ENCODE results near the gene LCE6A.

The LCE6A gene

GRCh38 chr1:152855661-152856060 lies 13.0 kb downstream of the LCE6A start:
- Histone ChIP-seq H3K4me3 (replicated peaks; ENCODE audit: low read depth, low read length) (no peak overlapping the region), H3K36me3 (ENCODE audit: control insufficient read depth, insufficient read depth, low read length) (no peaks in the 10 kb centered on the region), H3K27me3 (replicated peaks; ENCODE audit: control insufficient read depth, insufficient read depth, low read length) (no peaks in the 10 kb centered on the region; the same call in none of the 2 replicates)
- DNase-seq (ENCODE audit: extremely low read depth, insufficient read length) = no peak
- TF ChIP-seq CTCF (IDR thresholded peaks at IDR 0.05; ENCODE audit: insufficient read depth, low read length, poor library complexity, severe bottlenecking) = no peak

- Histone ChIP-seq H3K27me3 (replicated peaks; ENCODE audit: control insufficient read depth, insufficient read depth, low read length) (no peaks in the 10 kb centered on the region; the same call in none of the 2 replicates), H3K36me3 (ENCODE audit: control insufficient read depth, insufficient read depth, low read length) (no peaks in the 10 kb centered on the region), H3K4me3 (replicated peaks; ENCODE audit: low read depth, low read length) (no peak overlapping the region)
- no peak for DNase-seq (ENCODE audit: extremely low read depth, insufficient read length)
- no peak for TF ChIP-seq CTCF (IDR thresholded peaks at IDR 0.05; ENCODE audit: insufficient read depth, low read length, poor library complexity, severe bottlenecking)
Observed at GRCh38 chr1:152858062-152858461, 15.4 kb downstream of the LCE6A start.

GRCh38 chr1:152859696-152860095 lies 17.0 kb downstream of the LCE6A start, which contains the start of gene LCE7A:
LCE7A (plus strand) TSS chr1:152859996; CDS start chr1:152860698, 702 bp downstream.
- no peaks in the 10 kb centered on the region; the same call in none of the 2 replicates for H3K27me3 ChIP-seq (replicated peaks; ENCODE audit: control insufficient read depth, insufficient read depth, low read length)
- no peaks in the 10 kb centered on the region for H3K36me3 ChIP-seq (ENCODE audit: control insufficient read depth, insufficient read depth, low read length)
- DNase-seq (ENCODE audit: extremely low read depth, insufficient read length) = no peak
- no peak for TF ChIP-seq CTCF (IDR thresholded peaks at IDR 0.05; ENCODE audit: insufficient read depth, low read length, poor library complexity, severe bottlenecking)
- H3K4me3 ChIP-seq (replicated peaks; ENCODE audit: low read depth, low read length) = no peak within 1 kb of the TSS

GRCh38 chr1:152860129-152860528 lies 17.5 kb downstream of the LCE6A start:
- no peaks in the 10 kb centered on the region; the same call in none of the 2 replicates for H3K27me3 ChIP-seq (replicated peaks; ENCODE audit: control insufficient read depth, insufficient read depth, low read length)
- no peak overlapping the region for H3K4me3 ChIP-seq (replicated peaks; ENCODE audit: low read depth, low read length)
- no peaks in the 10 kb centered on the region for H3K36me3 ChIP-seq (ENCODE audit: control insufficient read depth, insufficient read depth, low read length)
- DNase-seq (ENCODE audit: extremely low read depth, insufficient read length) = no peak
- no peak for TF ChIP-seq CTCF (IDR thresholded peaks at IDR 0.05; ENCODE audit: insufficient read depth, low read length, poor library complexity, severe bottlenecking)

GRCh38 chr1:152861374-152861773 lies 18.7 kb downstream of the LCE6A start:
- H3K36me3 ChIP-seq (ENCODE audit: control insufficient read depth, insufficient read depth, low read length) = no peaks in the 10 kb centered on the region
- no peak for TF ChIP-seq CTCF (IDR thresholded peaks at IDR 0.05; ENCODE audit: insufficient read depth, low read length, poor library complexity, severe bottlenecking)
- no peak overlapping the region for H3K4me3 ChIP-seq (replicated peaks; ENCODE audit: low read depth, low read length)
- no peak for DNase-seq (ENCODE audit: extremely low read depth, insufficient read length)
- no peaks in the 10 kb centered on the region; the same call in 1 of the 2 replicates for H3K27me3 ChIP-seq (replicated peaks; ENCODE audit: control insufficient read depth, insufficient read depth, low read length)

- Histone ChIP-seq H3K36me3 (ENCODE audit: control insufficient read depth, insufficient read depth, low read length) (no peaks in the 10 kb centered on the region), H3K27me3 (replicated peaks; ENCODE audit: control insufficient read depth, insufficient read depth, low read length) (no peaks in the 10 kb centered on the region; the same call in 1 of the 2 replicates), H3K4me3 (replicated peaks; ENCODE audit: low read depth, low read length) (no peak overlapping the region)
- DNase-seq (ENCODE audit: extremely low read depth, insufficient read length) = no peak
- no peak for TF ChIP-seq CTCF (IDR thresholded peaks at IDR 0.05; ENCODE audit: insufficient read depth, low read length, poor library complexity, severe bottlenecking)
Observed at GRCh38 chr1:152864443-152864842, 21.8 kb downstream of the LCE6A start.
